Heart right ventricle (tissue), 16 donors: ENCODE measurements around the gene COG4. TPM values are rescaled to one million over a fixed set of nuclear protein-coding genes. Genes with fewer than 3 reads are reported as not detected.

Source experiments
- ATAC-seq, 8 donors: fragments of 200-7000 bp; cut with Tn5 transposase; one replicate each; pipeline ENCODE4 v1.9.1; 2020; ENCODE audit warnings: mild to moderate bottlenecking in 8 of 8, moderate library complexity in 8 of 8, moderate number of reproducible peaks in 1 of 8
- DNase-seq, 2 donors: peaks; one replicate each; pipeline ENCODE4 v3.0.0-alpha.2; 2020
- H3K27ac ChIP-seq, 10 donors: fragments of 200-600 bp; sonication (generic) in 2 of 10; one replicate each; pipeline versions ENCODE4 v1.5.0 to v1.8.0; 2020 to 2022; ENCODE audit warnings: mild to moderate bottlenecking in 3 of 10
- H3K27me3 ChIP-seq, 7 donors: fragments of 200-600 bp; one replicate each; pipeline ENCODE4 v1.8.0; 2021 to 2022; ENCODE audit warnings: mild to moderate bottlenecking in 2 of 7
- H3K36me3 ChIP-seq, 9 donors: fragments of 200-600 bp; sonication (generic) in 1 of 9; one replicate each; pipeline versions ENCODE4 v1.5.0 to v1.8.0; 2020 to 2022; ENCODE audit warnings: mild to moderate bottlenecking in 2 of 9
- H3K4me1 ChIP-seq, 9 donors: fragments of 200-600 bp; sonication (generic) in 1 of 9; one replicate each; pipeline versions ENCODE4 v1.5.0 to v1.8.0; 2020 to 2022; ENCODE audit warnings: mild to moderate bottlenecking in 4 of 9
- H3K4me3 ChIP-seq, 10 donors: fragments of 200-600 bp; sonication (generic) in 2 of 10; one replicate each; pipeline versions ENCODE4 v1.5.0 to v1.8.0; 2020 to 2022; ENCODE audit warnings: mild to moderate bottlenecking in 7 of 10, moderate library complexity in 2 of 10
- H3K9me3 ChIP-seq, 11 donors: fragments of 200-600 bp in 10 of 11; sonication (generic) in 2 of 11; one replicate each; pipeline versions ENCODE4 v1.5.0 to v1.8.0; 2013 to 2022; ENCODE audit warnings: mild to moderate bottlenecking in 2 of 11, control low read depth in 1 of 11, moderate library complexity in 1 of 11
- WGBS, 2 donors: extraction: QIAGEN DNeasy Blood & Tissue Kit; methylation state at CpG; one replicate each; pipeline ENCODE4 v1.1.7; 2013; ENCODE audit warnings: inconsistent platforms in 1 of 2; 5-methylcytosine and 5-hydroxymethylcytosine counted together
- intact Hi-C, 10 donors: fragments of 100-400 bp; cut with DNase I; formaldehyde crosslinking; loops; one replicate each; pipeline versions ENCODE4 v1.11.1 to v1.14.2; 2022
- polyA plus RNA-seq, 2 donors: library from polyadenylated mRNA; stranded (reverse); fragments of 200-250 nt; gene quantifications; one replicate each; pipeline ENCODE4 v1.2.3, GENCODE V29; 2013
- total RNA-seq, 10 donors: library from RNA; stranded (reverse); fragmentation: NEBNext Ultra II Directional in 3 of 10; extraction: Animal tissue kit (Norgen Biotek cat#: 25700) in 3 of 10; gene quantifications; one replicate each; pipeline versions ENCODE4 v1.2.1 to v1.2.4, GENCODE V29; 2021 to 2023
- TF ChIP-seq, protein P1 (sequence below), 9 donors: fragments of 200-600 bp; sonication (generic) in 2 of 9; IDR thresholded peaks; one replicate each; pipeline versions ENCODE4 v1.5.0 to v1.8.0; 2021 to 2022; ENCODE audit warnings: antibody characterized with exemption in 9 of 9, mild to moderate bottlenecking in 5 of 9, moderate library complexity in 1 of 9
- donor health status: Arrhythmogenic right ventricular cardiomyopathy.
- donor health status: ischemic (EF 13 %, LVEDD 7.1; RV severe dilation, severe dysfunction).
- donor health status: healthy with polysubstance abuse.
- donor health status: DM: no; HTN: yes; CAD: no.
- donor health status: DM: no; HTN: no; CAD: no.
- donor health status: ischemic (EF 25% LVEDD 6.9; RV normal size, moderate dysfunction).
- donor health status: ischemic (EF 25% LVEDD 5.7; RV mildly dilated, moderate dysfunction).
- donor health status: healthy.
- donor health status: DM: yes; HTN: yes; CAD: no.
- donor health status: Ischemic cardiomyopathy.
- donor health status: ischemic (EF 35%, LVEDD 5.7; RV mildly dilated, moderate dysfunction).
- donor health status: nonischemic (EF 11% LVEDD 7.7; RV severe dilation, severe dysfunction).
- donor health status: DM: yes; HTN: yes; CAD: no.
- donor health status: PGD.
- donor health status: ischemic (EF 29% LVEDD 5.4; RV normal size, mild dysfunction).
- donor health status: nonischemic (EF 23%, LVEDD 6.1; RV moderate dilation, normal function).

The COG4 gene
- total and polyA plus RNA-seq, 12 donors = 29.3 to 56.8 (median 40.5) TPM

DNA sequence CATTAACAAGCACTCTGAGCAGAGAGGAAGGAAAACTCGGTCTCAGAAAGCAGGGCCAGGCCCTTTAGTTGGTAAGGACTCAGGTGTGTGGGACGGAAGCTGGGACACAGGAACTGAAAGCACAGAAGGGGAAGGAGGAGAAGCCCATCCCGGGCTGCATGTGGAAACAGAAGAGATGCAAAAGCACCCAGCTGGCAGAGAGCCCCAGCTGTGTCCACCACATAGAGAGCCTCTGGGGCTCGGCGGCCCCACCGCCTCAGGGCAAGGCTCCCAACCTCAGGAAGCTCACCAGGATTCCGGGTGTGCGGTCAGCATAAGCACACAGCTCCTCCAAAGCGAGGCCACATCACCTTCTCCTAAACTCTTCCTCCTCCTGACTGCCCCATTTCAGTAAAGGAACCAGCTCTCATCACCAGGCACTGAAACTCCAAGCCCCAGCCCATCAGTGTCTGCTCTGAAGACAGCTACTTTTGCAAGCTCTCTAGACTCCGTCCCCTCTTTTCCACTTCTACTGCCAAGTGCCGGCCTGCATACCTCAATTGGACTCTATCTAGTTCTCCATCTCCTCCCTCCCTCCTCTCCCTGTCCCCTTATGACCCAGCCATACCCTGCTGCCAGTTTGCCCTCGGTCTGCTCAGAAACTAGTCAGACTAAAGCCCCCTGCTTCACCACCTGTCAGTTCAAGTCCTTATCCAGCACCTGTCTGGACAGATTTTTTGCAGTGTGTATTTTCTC, 90.5 kb downstream of the COG4 start:
- no peaks in the 10 kb centered on the region for H3K9me3 ChIP-seq
- peak overlapping the region in 9 of 10 donors; percentile 28 to 97 (median 71) for H3K27ac ChIP-seq
- H3K4me3 ChIP-seq = peak overlapping the region in 3 of 10 donors; percentile 1 to 14 (median 6)
- ATAC-seq = peak in 1 of 8 donors; percentile 1
- TF ChIP-seq, protein P1, sequence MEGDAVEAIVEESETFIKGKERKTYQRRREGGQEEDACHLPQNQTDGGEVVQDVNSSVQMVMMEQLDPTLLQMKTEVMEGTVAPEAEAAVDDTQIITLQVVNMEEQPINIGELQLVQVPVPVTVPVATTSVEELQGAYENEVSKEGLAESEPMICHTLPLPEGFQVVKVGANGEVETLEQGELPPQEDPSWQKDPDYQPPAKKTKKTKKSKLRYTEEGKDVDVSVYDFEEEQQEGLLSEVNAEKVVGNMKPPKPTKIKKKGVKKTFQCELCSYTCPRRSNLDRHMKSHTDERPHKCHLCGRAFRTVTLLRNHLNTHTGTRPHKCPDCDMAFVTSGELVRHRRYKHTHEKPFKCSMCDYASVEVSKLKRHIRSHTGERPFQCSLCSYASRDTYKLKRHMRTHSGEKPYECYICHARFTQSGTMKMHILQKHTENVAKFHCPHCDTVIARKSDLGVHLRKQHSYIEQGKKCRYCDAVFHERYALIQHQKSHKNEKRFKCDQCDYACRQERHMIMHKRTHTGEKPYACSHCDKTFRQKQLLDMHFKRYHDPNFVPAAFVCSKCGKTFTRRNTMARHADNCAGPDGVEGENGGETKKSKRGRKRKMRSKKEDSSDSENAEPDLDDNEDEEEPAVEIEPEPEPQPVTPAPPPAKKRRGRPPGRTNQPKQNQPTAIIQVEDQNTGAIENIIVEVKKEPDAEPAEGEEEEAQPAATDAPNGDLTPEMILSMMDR (IDR thresholded peaks at IDR 0.05) = no peak
- 31 to 34% methylated on average over 12 of the region's 12 CpGs for WGBS, 2 donors
- intact Hi-C loops = loop anchor here in 3 of 10 donors (5.0 kb wide), 2 partner anchors 41 to 51 kb away; no protein-coding TSS in a partner anchor
- peak in 1 of 2 donors; percentile 35 for DNase-seq
- H3K27me3 ChIP-seq = no peaks in the 10 kb centered on the region
- peaks cover 0 to 13% (median 0%) of the 10 kb centered on the region in 9 donors for H3K36me3 ChIP-seq
- H3K4me1 ChIP-seq = peaks cover 49 to 100% (median 96%) of the 10 kb centered on the region in 9 donors

DNA sequence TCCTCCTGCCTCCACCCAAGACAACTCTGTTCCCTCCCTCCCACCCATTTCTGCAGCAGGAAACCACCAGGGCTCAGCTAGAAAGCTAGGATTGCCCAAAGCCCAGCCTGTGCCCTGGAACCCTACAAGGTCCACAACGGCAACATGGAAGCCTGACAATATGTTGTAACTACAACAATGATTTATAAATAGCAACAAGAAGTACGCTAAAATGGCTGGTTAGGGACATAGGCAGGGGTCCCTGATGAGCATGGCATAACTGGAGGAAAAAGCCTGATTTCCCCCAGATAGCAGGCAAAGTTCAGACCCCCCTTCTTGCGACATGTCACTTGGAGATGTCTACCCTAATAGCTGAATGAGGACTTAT, 91.0 kb downstream of the COG4 start:
- no peak for DNase-seq
- intact Hi-C loops = loop anchor here in 3 of 10 donors (5.0 kb wide), 2 partner anchors 40 to 50 kb away; no protein-coding TSS in a partner anchor

DNA sequence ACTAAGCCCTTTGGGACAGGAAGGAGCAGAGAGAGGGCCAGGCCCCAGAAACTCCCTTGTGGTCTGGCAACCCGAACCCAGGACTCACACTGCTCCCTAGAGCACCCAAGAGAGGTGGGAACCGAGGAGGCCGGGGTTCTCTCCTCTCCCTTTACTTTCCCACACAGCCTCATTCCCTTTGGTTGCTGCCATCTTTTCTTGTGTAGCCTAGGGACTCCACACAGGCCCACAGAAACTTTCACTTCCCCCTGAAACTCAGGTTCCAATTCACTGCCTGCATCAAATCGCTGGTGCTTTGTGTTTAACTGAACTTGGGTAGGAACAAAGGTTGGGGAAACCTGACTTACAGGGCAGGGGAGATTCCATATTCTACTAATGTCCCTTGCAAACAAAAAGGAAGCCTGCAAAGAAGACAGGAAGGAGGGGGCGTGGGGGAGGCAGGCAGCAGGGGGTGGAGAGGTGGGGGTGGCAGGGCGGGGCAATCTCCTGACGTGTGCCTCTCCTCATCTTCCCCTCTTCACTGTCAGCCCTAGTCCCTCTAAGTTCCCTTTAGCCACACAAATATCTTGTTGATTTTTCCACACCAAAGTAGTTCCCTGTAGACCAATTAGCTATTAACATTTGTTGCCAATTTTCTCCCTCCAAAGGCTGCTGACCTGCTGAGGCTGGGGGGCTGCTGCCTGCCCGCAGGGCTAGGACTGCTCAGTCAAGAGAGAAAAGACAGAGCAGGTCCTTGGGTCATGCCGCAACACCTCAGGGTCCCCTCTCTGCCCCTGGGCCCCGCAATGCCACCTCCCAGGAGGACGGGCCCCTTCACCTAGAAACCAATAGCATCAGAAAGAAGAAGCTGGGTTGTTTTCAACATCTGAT, 92.5 kb downstream of the COG4 start:
- 57 to 65% methylated on average over 11 of the region's 11 CpGs for whole genome bisulfite sequencing, 2 donors
- DNase-seq (peak in 1 of 2 donors; percentile 34), ATAC-seq (no peak)
- TF ChIP-seq, protein P1 (IDR thresholded peaks at IDR 0.05) = no peak
- peak overlapping the region in 9 of 10 donors; percentile 60 to 97 (median 78) for H3K27ac ChIP-seq
- H3K9me3 ChIP-seq = no peaks in the 10 kb centered on the region
- H3K27me3 ChIP-seq = no peaks in the 10 kb centered on the region
- intact Hi-C loops = loop anchor here in 3 of 10 donors (5.0 kb wide), 2 partner anchors 39 to 49 kb away; no protein-coding TSS in a partner anchor
- H3K4me3 ChIP-seq = peak overlapping the region in 1 of 10 donors; percentile 24
- peaks cover 0 to 13% (median 0%) of the 10 kb centered on the region in 9 donors for H3K36me3 ChIP-seq
- H3K4me1 ChIP-seq = peaks cover 52 to 100% (median 87%) of the 10 kb centered on the region in 9 donors

More for the DNA sequence above, 91.0 kb downstream of the COG4 start:
- Histone ChIP-seq H3K27me3 (no peaks in the 10 kb centered on the region), H3K4me3 (no peak overlapping the region), H3K9me3 (no peaks in the 10 kb centered on the region), H3K27ac (peak overlapping the region in 9 of 10 donors; percentile 28 to 97 (median 71)), H3K36me3 (peaks cover 0 to 13% (median 0%) of the 10 kb centered on the region in 9 donors), H3K4me1 (peaks cover 55 to 100% (median 96%) of the 10 kb centered on the region in 9 donors)
- WGBS, 2 donors = 30 to 38% methylated on average over 3 of the region's 3 CpGs
- TF ChIP-seq, protein P1 (IDR thresholded peaks at IDR 0.05) = no peak
- no peak for ATAC-seq

Other genes starting within 250 kb of the COG4 start
- gene AARS1, start 234.0 kb downstream of the COG4 start, total RNA-seq = 10 to 100 TPM; 54.3 to 73.1 (median 59.4) TPM
- gene AARS1, start 234.0 kb downstream of the COG4 start, polyA plus RNA-seq = 10 to 100 TPM; 20.6 to 69.1 TPM
- 10 to 100 TPM; 14.8 to 25.3 (median 20.7) TPM for gene DDX19B, start 224.4 kb downstream of the COG4 start, total RNA-seq
- 10 to 100 TPM; 11.6 to 19.0 TPM for gene DDX19B, start 224.4 kb downstream of the COG4 start, polyA plus RNA-seq
- gene DDX19A, start 176.7 kb downstream of the COG4 start, total RNA-seq = 10 to 100 TPM; 22.9 to 31.3 (median 26.0) TPM
- 10 to 100 TPM; 12.8 to 21.5 TPM for gene DDX19A, start 176.7 kb downstream of the COG4 start, polyA plus RNA-seq
- 10 to 100 TPM; 15.1 to 37.1 (median 20.9) TPM for gene ST3GAL2, start 84.5 kb downstream of the COG4 start, total RNA-seq
- 10 to 100 TPM in 1 of 2 donors, 1 to 10 TPM in 1; 8.0 to 10.8 TPM for gene ST3GAL2, start 84.5 kb downstream of the COG4 start, polyA plus RNA-seq
- gene FCSK, start 69.0 kb downstream of the COG4 start, total RNA-seq = 10 to 100 TPM in 2 of 10 donors, 1 to 10 TPM in 8; 6.5 to 12.6 (median 9.0) TPM
- 10 to 100 TPM in 1 of 2 donors, 1 to 10 TPM in 1; 6.3 to 15.4 TPM for gene FCSK, start 69.0 kb downstream of the COG4 start, polyA plus RNA-seq
- gene SF3B3, start 262 bp upstream of the COG4 start, total RNA-seq = 100 to 1,000 TPM; 121 to 188 (median 163) TPM
- 10 to 100 TPM; 45.4 to 71.4 TPM for gene SF3B3, start 262 bp upstream of the COG4 start, polyA plus RNA-seq
- gene IL34, start 123.0 kb upstream of the COG4 start, total RNA-seq = 1 to 10 TPM in 8 of 10 donors, under 1 TPM in 2; 0.37 to 4.4 (median 2.1) TPM
- 1 to 10 TPM in 1 of 2 donors, under 1 TPM in 1; 0.72 to 2.7 TPM for gene IL34, start 123.0 kb upstream of the COG4 start, polyA plus RNA-seq
- gene MTSS2, start 162.5 kb upstream of the COG4 start, total RNA-seq = 100 to 1,000 TPM in 2 of 10 donors, 10 to 100 TPM in 8; 39.8 to 121 (median 62.1) TPM
- gene MTSS2, start 162.5 kb upstream of the COG4 start, polyA plus RNA-seq = 10 to 100 TPM; 39.0 to 39.7 TPM